Duodenal mucosa (tissue), 2 donors: Measurements from ENCODE around the gene EMILIN2.

Source experiments
- H3K27ac ChIP-seq: one replicate; pipeline ENCODE4 v1.7.0; 2013; ENCODE audit warnings: low read depth, low read length
- H3K27me3 ChIP-seq, 2 donors: one replicate each; pipeline ENCODE4 v1.7.0; 2013; ENCODE audit warnings: low read length in 2 of 2, control low read depth in 1 of 2; ENCODE audit not compliant: insufficient read depth in 2 of 2, control insufficient read depth in 1 of 2
- H3K36me3 ChIP-seq, 2 donors: one replicate each; pipeline ENCODE4 v1.7.0; 2013; ENCODE audit warnings: low read length in 2 of 2, control low read depth in 1 of 2; ENCODE audit not compliant: insufficient read depth in 2 of 2, control insufficient read depth in 1 of 2
- H3K4me1 ChIP-seq, 2 donors: one replicate each; pipeline ENCODE4 v1.7.0; 2013; ENCODE audit warnings: low read length in 2 of 2, control low read depth in 1 of 2; ENCODE audit not compliant: insufficient read depth in 2 of 2, control insufficient read depth in 1 of 2
- H3K4me3 ChIP-seq, 2 donors: one replicate each; pipeline ENCODE4 v1.7.0; 2013; ENCODE audit warnings: low read length in 2 of 2, low read depth in 1 of 2
- H3K9ac ChIP-seq, 2 donors: one replicate each; pipeline ENCODE4 v1.7.0; 2013; ENCODE audit warnings: low read length in 2 of 2, low read depth in 1 of 2
- H3K9me3 ChIP-seq, 2 donors: one replicate each; pipeline ENCODE4 v1.7.0; 2013; ENCODE audit warnings: low read length in 2 of 2, control low read depth in 1 of 2; ENCODE audit not compliant: control insufficient read depth in 1 of 2

Gene EMILIN2

GRCh38 chr18:2871111-2871720, 24.4 kb downstream of the EMILIN2 start:
- H3K4me3 ChIP-seq: no peak overlapping the region
- H3K36me3 ChIP-seq: no peaks in the 10 kb centered on the region
- no peaks in the 10 kb centered on the region for H3K4me1 ChIP-seq
- no peak overlapping the region for H3K9ac ChIP-seq
- no peaks in the 10 kb centered on the region for H3K27me3 ChIP-seq
- H3K27ac ChIP-seq: no peak overlapping the region
- H3K9me3 ChIP-seq: no peaks in the 10 kb centered on the region

DNA sequence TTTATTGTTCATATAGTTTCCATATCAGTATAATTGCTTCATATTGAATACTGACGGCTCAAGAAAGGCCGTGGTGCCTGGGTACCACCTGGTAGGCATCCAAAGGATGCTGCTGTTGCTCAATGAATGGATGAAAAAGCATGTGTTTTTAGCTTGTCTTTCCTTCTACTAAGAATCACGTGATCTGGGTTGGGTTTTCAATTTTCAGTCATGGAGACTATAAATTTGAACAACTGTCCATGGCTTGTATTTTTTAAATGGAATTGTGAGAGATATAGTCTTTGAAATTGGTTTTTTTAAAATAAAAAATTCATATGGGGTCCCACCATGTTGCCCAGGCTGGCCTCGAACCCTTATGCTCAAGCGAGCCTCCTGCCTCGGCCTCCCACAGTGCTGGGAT, 25.3 kb downstream of the EMILIN2 start:
- Histone ChIP-seq H3K9me3 (no peaks in the 10 kb centered on the region), H3K36me3 (no peaks in the 10 kb centered on the region)

GRCh38 chr18:2874765-2875164, 28.0 kb downstream of the EMILIN2 start:
- H3K27ac ChIP-seq: no peak overlapping the region
- H3K4me1 ChIP-seq: no peaks in the 10 kb centered on the region
- H3K36me3 ChIP-seq: no peaks in the 10 kb centered on the region
- no peak overlapping the region for H3K9ac ChIP-seq
- H3K9me3 ChIP-seq: no peaks in the 10 kb centered on the region
- H3K27me3 ChIP-seq: no peaks in the 10 kb centered on the region
- no peak overlapping the region for H3K4me3 ChIP-seq

More for the DNA sequence above, 25.3 kb downstream of the EMILIN2 start:
- H3K9ac ChIP-seq: no peak overlapping the region
- H3K27me3 ChIP-seq: no peaks in the 10 kb centered on the region
- no peak overlapping the region for H3K27ac ChIP-seq
- no peak overlapping the region for H3K4me3 ChIP-seq
- H3K4me1 ChIP-seq: no peaks in the 10 kb centered on the region

GRCh38 chr18:2878656-2879330, 32.0 kb downstream of the EMILIN2 start:
- Histone ChIP-seq H3K4me3 (no peak overlapping the region), H3K4me1 (peaks cover 3 to 5% of the 10 kb centered on the region in 2 donors), H3K27ac (no peak overlapping the region), H3K27me3 (no peaks in the 10 kb centered on the region), H3K9ac (no peak overlapping the region), H3K36me3 (no peaks in the 10 kb centered on the region), H3K9me3 (no peaks in the 10 kb centered on the region)

DNA sequence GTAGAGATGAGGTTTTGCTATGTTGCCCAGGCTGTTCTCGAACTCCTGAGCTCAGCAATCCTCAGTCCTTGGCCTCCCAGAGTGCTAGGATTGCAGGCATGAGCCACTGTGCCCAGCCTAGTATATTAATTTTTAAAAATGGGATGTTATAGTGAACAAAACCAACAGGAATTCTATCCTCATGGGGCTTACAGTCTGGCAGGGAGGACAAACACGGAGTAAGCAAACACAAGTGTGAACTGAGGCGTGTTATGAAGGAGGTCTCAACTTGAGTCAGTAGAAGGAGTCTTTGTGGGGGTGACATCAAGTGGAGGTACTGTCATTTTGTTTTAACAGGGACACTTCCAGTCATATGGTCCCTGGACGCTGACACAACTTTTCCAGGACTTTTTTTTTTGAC, 33.1 kb downstream of the EMILIN2 start:
- no peaks in the 10 kb centered on the region for H3K27me3 ChIP-seq
- peaks cover 3 to 5% of the 10 kb centered on the region in 2 donors for H3K4me1 ChIP-seq
- no peak overlapping the region for H3K4me3 ChIP-seq
- H3K9me3 ChIP-seq: no peaks in the 10 kb centered on the region
- H3K36me3 ChIP-seq: no peaks in the 10 kb centered on the region
- H3K9ac ChIP-seq: no peak overlapping the region
- no peak overlapping the region for H3K27ac ChIP-seq

DNA sequence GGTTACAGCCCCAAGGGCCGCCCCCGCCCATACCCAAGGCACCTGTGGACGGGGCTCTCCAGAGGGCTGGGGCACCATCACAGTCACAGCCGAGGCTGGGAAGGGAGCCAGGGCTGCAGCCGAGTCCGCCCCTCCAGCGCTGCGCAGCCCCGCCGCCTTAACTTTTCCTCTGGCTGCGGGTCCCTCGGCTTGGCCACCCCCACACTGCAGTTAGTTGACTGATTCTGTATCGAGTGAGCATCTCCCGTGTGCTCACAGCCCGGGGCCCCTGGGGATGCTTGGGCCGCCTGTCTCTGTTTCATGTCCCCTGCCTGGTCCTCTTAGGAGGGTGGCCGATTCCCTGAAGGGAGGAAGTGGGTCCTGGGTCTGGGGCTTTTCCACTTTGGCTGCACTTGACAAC, 33.7 kb downstream of the EMILIN2 start:
- no peaks in the 10 kb centered on the region for H3K27me3 ChIP-seq
- no peak overlapping the region for H3K27ac ChIP-seq
- H3K9ac ChIP-seq: no peak overlapping the region
- H3K9me3 ChIP-seq: no peaks in the 10 kb centered on the region
- no peaks in the 10 kb centered on the region for H3K36me3 ChIP-seq
- peaks cover 3 to 5% of the 10 kb centered on the region in 2 donors for H3K4me1 ChIP-seq
- H3K4me3 ChIP-seq: no peak overlapping the region

- no peak overlapping the region for H3K9ac ChIP-seq
- H3K9me3 ChIP-seq: no peaks in the 10 kb centered on the region
- H3K27me3 ChIP-seq: no peaks in the 10 kb centered on the region
- no peaks in the 10 kb centered on the region for H3K36me3 ChIP-seq
- no peak overlapping the region for H3K27ac ChIP-seq
- peaks cover 3 to 5% of the 10 kb centered on the region in 2 donors for H3K4me1 ChIP-seq
- no peak overlapping the region for H3K4me3 ChIP-seq
Measured at GRCh38 chr18:2881088-2881839, 34.5 kb downstream of the EMILIN2 start.

DNA sequence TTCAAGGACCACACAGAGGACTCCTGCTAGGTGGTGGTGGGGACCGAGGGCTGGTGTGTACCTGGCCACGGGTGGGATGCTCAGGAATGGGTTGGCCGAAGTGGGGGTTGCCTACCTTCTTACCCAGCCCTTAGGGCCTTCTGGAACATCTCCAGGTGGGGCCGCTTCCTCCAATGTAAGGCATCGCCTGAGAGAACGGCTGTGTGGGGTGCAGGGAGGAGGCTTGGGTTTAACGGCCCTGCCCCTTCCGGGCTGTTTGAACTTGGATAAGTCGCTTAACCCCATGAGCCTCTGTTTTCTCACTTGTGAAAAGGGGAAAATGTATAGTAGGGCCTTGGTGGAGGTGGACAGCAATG, 35.0 kb downstream of the EMILIN2 start:
- no peak overlapping the region for H3K4me3 ChIP-seq
- H3K4me1 ChIP-seq: peaks cover 3 to 5% of the 10 kb centered on the region in 2 donors
- peaks cover 0 to 3% of the 10 kb centered on the region in 2 donors for H3K9me3 ChIP-seq
- no peak overlapping the region for H3K9ac ChIP-seq
- no peak overlapping the region for H3K27ac ChIP-seq
- no peaks in the 10 kb centered on the region for H3K27me3 ChIP-seq
- H3K36me3 ChIP-seq: no peaks in the 10 kb centered on the region

- H3K27ac ChIP-seq: no peak overlapping the region
- peaks cover 3 to 5% of the 10 kb centered on the region in 2 donors for H3K4me1 ChIP-seq
- H3K9me3 ChIP-seq: peaks cover 0 to 4% of the 10 kb centered on the region in 2 donors
- no peak overlapping the region for H3K4me3 ChIP-seq
- H3K27me3 ChIP-seq: no peaks in the 10 kb centered on the region
- no peak overlapping the region for H3K9ac ChIP-seq
- H3K36me3 ChIP-seq: no peaks in the 10 kb centered on the region
Measured at GRCh38 chr18:2882201-2882600, 35.4 kb downstream of the EMILIN2 start.

DNA sequence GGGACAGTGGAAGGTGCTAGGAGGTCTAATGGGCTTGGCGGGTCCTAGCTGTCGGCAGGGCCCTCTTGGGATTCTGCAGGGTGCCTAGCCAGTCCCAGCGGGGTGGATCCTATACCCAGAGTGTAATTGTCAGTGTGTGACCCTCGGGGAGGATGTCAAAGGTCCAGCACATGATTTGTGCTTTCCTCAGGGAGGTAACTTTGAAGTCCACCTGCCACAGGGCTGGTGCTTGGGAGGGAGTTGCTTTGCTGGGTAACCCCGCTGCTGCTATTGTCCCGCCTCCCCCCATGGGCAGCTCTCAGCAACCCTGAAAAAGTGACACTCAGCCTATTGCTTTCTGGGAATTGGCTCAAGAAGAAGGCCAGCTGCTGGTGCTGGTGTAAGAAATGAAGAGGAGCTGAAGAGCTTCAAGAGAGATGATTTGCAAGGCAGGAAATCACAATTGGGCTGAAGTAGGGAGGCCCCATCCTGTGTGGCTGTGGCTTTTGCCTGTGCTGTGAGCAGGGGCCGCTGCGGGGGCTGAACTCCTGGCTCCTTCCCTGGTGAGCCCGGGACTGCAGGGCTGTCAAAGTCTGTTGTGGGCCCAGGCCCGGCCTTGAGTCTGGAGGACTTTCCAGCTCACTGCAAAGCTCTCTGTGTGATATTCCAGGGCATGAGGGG, 36.4 kb downstream of the EMILIN2 start:
- peaks cover 0 to 4% of the 10 kb centered on the region in 2 donors for H3K9me3 ChIP-seq

More for the DNA sequence above, 36.4 kb downstream of the EMILIN2 start:
- peaks cover 3 to 5% of the 10 kb centered on the region in 2 donors for H3K4me1 ChIP-seq
- no peak overlapping the region for H3K4me3 ChIP-seq
- no peak overlapping the region for H3K9ac ChIP-seq
- no peak overlapping the region for H3K27ac ChIP-seq
- H3K27me3 ChIP-seq: no peaks in the 10 kb centered on the region
- no peaks in the 10 kb centered on the region for H3K36me3 ChIP-seq
